HepG2 (cell line): ENCODE results near the gene ADARB2. TPM values are rescaled to one million over a fixed set of nuclear protein-coding genes. Genes with fewer than 3 reads are reported as not detected.
A peak's percentile ranks its signal among the peaks of the same experiment; 100 is the strongest.

Experiments used
- ATAC-seq: fragments of 200-7000 bp; cut with Tn5 transposase; 3 replicates; pipeline ENCODE4 v1.9.1; 2020; ENCODE audit warnings: mild to moderate bottlenecking, moderate library complexity
- BruUV-seq: library from RNA; stranded (reverse); fragments of 400-500 nt; replicated peaks from 2 replicates; lab custom pipeline; 2021; lab: Mats Ljungman, UMichigan
- CTCF ChIA-PET: fragments of 300-600 bp; formaldehyde crosslinking; extraction: SDS; loops from one replicate; lab custom pipeline; 2021; ENCODE audit warnings: low total read pairs, inconsistent platforms, low intra/inter-chr PET ratio; lab: Yijun Ruan, JAX
- POLR2A ChIA-PET: fragments of 350-600 bp; sonication (Branson Sonifier 250); formaldehyde crosslinking; loops from one replicate; lab custom pipeline; 2020; ENCODE audit warnings: antibody characterized with exemption, inconsistent platforms; lab: Yijun Ruan, JAX
- DNase-seq: peaks from one replicate; pipeline ENCODE4 v3.0.0-alpha.2; 2015; ENCODE audit warnings: low spot score
- FAIRE-seq: peaks from 3 replicates; lab custom pipeline; 2011; peaks lifted over from hg19 to GRCh38; lab: Jason Lieb, UNC
- H2AFZ ChIP-seq: one replicate; pipeline ENCODE4 v1.6.1; 2011; ENCODE audit warnings: low read length, inconsistent platforms
- H3K27ac ChIP-seq: fragments of 300-600 bp; 3 replicates; pipeline ENCODE4 v1.8.0; 2011; ENCODE audit warnings: mixed run types, mild to moderate bottlenecking, mixed read lengths, low read length, inconsistent platforms; ENCODE audit not compliant: insufficient read depth; ENCODE audit errors: extremely low read length
- H3K27me3 ChIP-seq, 2 experiments: fragments of 200-600 bp in 1 of 2; 2 replicates in 1 of 2; 3 replicates in 1 of 2; pipeline versions ENCODE4 v1.6.0 to v1.8.0; 2011; ENCODE audit warnings: low read length in 2 of 2, mild to moderate bottlenecking in 2 of 2, moderate library complexity in 2 of 2, inconsistent platforms in 1 of 2; ENCODE audit not compliant: insufficient read depth in 2 of 2, control insufficient read depth in 1 of 2
- H3K36me3 ChIP-seq, 2 experiments: fragments of 200-600 bp in 1 of 2; replicated peaks in 1 of 2; 2 replicates in 1 of 2; 3 replicates in 1 of 2; pipeline versions ENCODE4 v1.5.1 to v1.8.0; 2011; ENCODE audit warnings: low read length in 2 of 2, inconsistent platforms in 1 of 2; ENCODE audit not compliant: insufficient read depth in 2 of 2, control insufficient read depth in 1 of 2
- H3K4me1 ChIP-seq: 2 replicates; pipeline ENCODE4 v1.5.1; 2012; ENCODE audit warnings: low read length, inconsistent platforms; ENCODE audit not compliant: insufficient read depth
- H3K4me2 ChIP-seq: 2 replicates; pipeline ENCODE4 v1.6.0; 2011; ENCODE audit warnings: low read depth, low read length, inconsistent platforms
- H3K4me3 ChIP-seq, 3 experiments: fragments of 200-600 bp in 1 of 3; sonication (generic), shearing (Covaris generic) in 1 of 3; replicated peaks in 1 of 3; 2 replicates each; pipeline ENCODE4 v1.5.1; 2011 to 2016; ENCODE audit warnings: low read length in 3 of 3, inconsistent platforms in 2 of 3, low read depth in 2 of 3, mild to moderate bottlenecking in 2 of 3, control low read depth in 1 of 3, mixed read lengths in 1 of 3; ENCODE audit not compliant: insufficient read depth in 1 of 3
- H3K79me2 ChIP-seq: one replicate; pipeline ENCODE4 v1.6.1; 2011; ENCODE audit warnings: low read length, inconsistent platforms; ENCODE audit not compliant: insufficient read depth
- H3K9ac ChIP-seq: 2 replicates; pipeline ENCODE4 v1.6.0; 2011; ENCODE audit warnings: mild to moderate bottlenecking, low read depth, low read length, inconsistent platforms; ENCODE audit not compliant: insufficient read depth
- H3K9me3 ChIP-seq: 2 replicates; pipeline ENCODE4 v1.5.1; 2012; ENCODE audit warnings: mild to moderate bottlenecking, low read length
- H4K20me1 ChIP-seq: 2 replicates; pipeline ENCODE4 v1.6.0; 2011; ENCODE audit warnings: inconsistent platforms, mild to moderate bottlenecking, low read length, moderate library complexity; ENCODE audit not compliant: insufficient read depth
- ARNTL ChIP-seq: sonication (generic); formaldehyde crosslinking; IDR thresholded peaks from 2 replicates; pipeline ENCODE4 v1.4.0; 2020; ENCODE audit warnings: mild to moderate bottlenecking, missing genetic modification reagents
- ETS1 ChIP-seq: sonication (generic); formaldehyde crosslinking; IDR thresholded peaks from 2 replicates; pipeline ENCODE4 v1.4.0; 2020; ENCODE audit warnings: missing genetic modification reagents
- GATA4 ChIP-seq: sonication (generic); IDR thresholded peaks from 2 replicates; pipeline ENCODE4 v1.6.1; 2016; ENCODE audit warnings: antibody characterized with exemption, low read depth, borderline replicate concordance
- JDP2 ChIP-seq: sonication (generic); formaldehyde crosslinking; IDR thresholded peaks from 2 replicates; pipeline ENCODE4 v1.8.1; 2022; ENCODE audit warnings: missing genetic modification reagents, borderline replicate concordance
- POLR2AphosphoS2 ChIP-seq: IDR thresholded peaks from 2 replicates; pipeline ENCODE4 v1.6.1; 2011; ENCODE audit warnings: low read depth, low read length, improper control_type of control experiment
- SPEN ChIP-seq: sonication (generic); formaldehyde crosslinking; IDR thresholded peaks from 2 replicates; pipeline ENCODE4 v1.5.1; 2020; ENCODE audit warnings: low read depth, mild to moderate bottlenecking, missing genetic modification reagents
- XRCC5 ChIP-seq: fragments of 200-400 bp; formaldehyde crosslinking; optimal IDR thresholded peaks from 2 replicates; pipeline ENCODE3; 2017; ENCODE audit warnings: mild to moderate bottlenecking, low read length
- ZBTB21 ChIP-seq: sonication (generic); formaldehyde crosslinking; IDR thresholded peaks from 2 replicates; pipeline ENCODE4 v1.4.0; 2020; ENCODE audit warnings: missing genetic modification reagents
- ZNF441 ChIP-seq: sonication (generic); formaldehyde crosslinking; IDR thresholded peaks from 2 replicates; pipeline ENCODE4 v1.7.0; 2021; ENCODE audit warnings: missing genetic modification reagents, borderline replicate concordance
- ZNF496 ChIP-seq: sonication (generic); formaldehyde crosslinking; IDR thresholded peaks from 2 replicates; pipeline ENCODE4 v1.8.1; 2023; ENCODE audit warnings: mild to moderate bottlenecking, moderate library complexity, missing genetic modification reagents; ENCODE audit not compliant: insufficient replicate concordance
- ZNF670 ChIP-seq: sonication (generic); formaldehyde crosslinking; IDR thresholded peaks from 2 replicates; pipeline ENCODE4 v1.8.0; 2022; ENCODE audit warnings: mild to moderate bottlenecking, missing genetic modification reagents, borderline replicate concordance
- ZSCAN20 ChIP-seq: sonication (generic); formaldehyde crosslinking; IDR thresholded peaks from 2 replicates; pipeline ENCODE4 v1.4.0; 2020; ENCODE audit warnings: missing genetic modification reagents, mild to moderate bottlenecking, borderline replicate concordance
- WGBS: methylation state at CpG from one replicate; pipeline ENCODE4 v1.1.6; 2017; ENCODE audit warnings: low lambda C conversion rate; 5-methylcytosine and 5-hydroxymethylcytosine counted together
- in situ Hi-C: cut with HindIII; loops from 2 replicates; pipeline ENCODE4 v1.10.0; 2017; ENCODE audit warnings: low pct_unique_long_range_greater_than_20kb; ENCODE audit not compliant: extremely low pct_ligation_motif_present
- intact Hi-C: fragments of 100-400 bp; cut with micrococcal nuclease; formaldehyde crosslinking; loops from one replicate; pipeline ENCODE4 v1.10.0; 2022; ENCODE audit not compliant: unreplicated experiment
- polyA plus RNA-seq, 8 experiments: library from polyadenylated mRNA; depleted of rRNA in 3 of 8; stranded (reverse) in 7 of 8; unstranded in 1 of 8; fragments of >200 nt; fragmentation: Illumina TruSeq in 4 of 8; extraction: Trizol in 4 of 8; gene quantifications; 2 replicates each; pipeline versions ENCODE4 v1.2.1 to v1.2.3, GENCODE V29; 2011 to 2016; ENCODE audit warnings: low read depth in 4 of 8, missing spikeins in 1 of 8, mixed read lengths in 1 of 8; ENCODE audit not compliant: insufficient read depth in 1 of 8
- total RNA-seq, 5 experiments: library from RNA; depleted of rRNA; stranded (reverse); fragments of >200 nt; fragmentation: Illumina TruSeq; extraction: Trizol; gene quantifications; 2 replicates each; pipeline ENCODE4 v1.2.3, GENCODE V29; 2016; ENCODE audit warnings: low read depth in 1 of 5
- TF ChIP-seq, protein P1 (sequence below): sonication (generic); formaldehyde crosslinking; IDR thresholded peaks from 2 replicates; pipeline ENCODE4 v1.4.0; 2020; ENCODE audit warnings: missing genetic modification reagents

The ADARB2 gene
- total and polyA plus RNA-seq, 2 of the 13 experiments (the other 11 are each of a cell fraction or from before 2014, with no cell fraction given), result not detected

DNA sequence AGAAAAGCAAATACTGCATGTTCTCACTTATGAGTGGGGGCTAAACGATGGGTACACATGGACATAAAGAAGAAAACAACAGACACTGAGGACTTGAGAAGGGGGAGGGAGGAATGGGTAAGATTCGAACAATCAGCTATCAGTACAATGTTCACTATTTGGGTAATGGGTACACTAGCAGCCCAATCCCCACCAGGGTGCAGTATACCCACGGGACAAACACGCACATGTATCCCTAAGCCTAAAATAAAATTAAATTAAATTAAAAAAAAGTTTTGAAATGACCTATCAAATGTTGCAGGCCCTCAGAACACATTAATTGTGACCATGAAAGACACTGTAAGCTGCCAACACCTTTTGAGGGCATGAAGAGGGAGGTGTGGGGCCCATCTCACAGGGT lies 365.1 kb downstream of the ADARB2 start (continued):
- TF ChIP-seq ZBTB21 (CRISPR knock-in tag) (no peak), POLR2AphosphoS2 (no peak), SPEN (CRISPR knock-in tag) (no peak)

- H3K4me3 ChIP-seq, result no peak overlapping the region
- intact Hi-C loops, result no loop called here
- H3K79me2 ChIP-seq, result no peaks in the 10 kb centered on the region
- no TSS peak for BruUV-seq
- no peaks in the 10 kb centered on the region for H3K36me3 ChIP-seq
- DNase-seq, result no peak
- H3K27ac ChIP-seq, result no peak overlapping the region
- ChIA-PET CTCF (no interaction called here), POLR2A (no interaction called here)
- TF ChIP-seq XRCC5, result no peak
- no peak for ATAC-seq
- no peak overlapping the region for H3K4me2 ChIP-seq
- WGBS, result 80% methylated on average over 1 of the region's 1 CpG
- no peak overlapping the region for H3K9ac ChIP-seq
- peaks cover 25% of the 10 kb centered on the region for H3K4me1 ChIP-seq
- no peaks in the 10 kb centered on the region for H4K20me1 ChIP-seq
- no peak for FAIRE-seq
- H3K27me3 ChIP-seq, result peaks cover 1 to 3% of the 10 kb centered on the region in 2 experiments; a peak in 1 of 5 replicates
- in situ Hi-C loops, result no loop called here
- no peaks in the 10 kb centered on the region for H3K9me3 ChIP-seq
- no peak overlapping the region for H2AFZ ChIP-seq
Measured at GRCh38 chr10:1370298-1370697, 367.0 kb downstream of the ADARB2 start.

GRCh38 chr10:1369665-1370064 lies 367.7 kb downstream of the ADARB2 start:
- H2AFZ ChIP-seq, result no peak overlapping the region
- in situ Hi-C loops (no loop called here), intact Hi-C loops (no loop called here)
- H3K27me3 ChIP-seq, result peaks cover 1 to 4% of the 10 kb centered on the region in 2 experiments; a peak in 1 of 5 replicates
- no peak overlapping the region for H3K9ac ChIP-seq
- ChIA-PET CTCF (no interaction called here), POLR2A (no interaction called here)
- BruUV-seq, result no TSS peak
- WGBS, result under 1% methylated on average over 7 of the region's 7 CpGs
- no peaks in the 10 kb centered on the region for H3K79me2 ChIP-seq
- peak overlapping the region; percentile 35 for H3K4me2 ChIP-seq
- H3K9me3 ChIP-seq, result no peaks in the 10 kb centered on the region
- no peak overlapping the region for H3K27ac ChIP-seq
- H3K36me3 ChIP-seq, result no peaks in the 10 kb centered on the region
- H3K4me1 ChIP-seq, result peaks cover 25% of the 10 kb centered on the region
- ATAC-seq, result peak; percentile 89
- no peaks in the 10 kb centered on the region for H4K20me1 ChIP-seq
- no peak overlapping the region for H3K4me3 ChIP-seq
- FAIRE-seq, result peak; percentile 56
- DNase-seq, result peak; percentile 81
- TF ChIP-seq ZNF670 (CRISPR knock-in tag) (no peak), ZNF441 (CRISPR knock-in tag) (no peak), ZSCAN20 (CRISPR knock-in tag) (no peak), JDP2 (CRISPR knock-in tag) (no peak), GATA4 (no peak), ETS1 (CRISPR knock-in tag) (no peak), ARNTL (CRISPR knock-in tag) (no peak), ZNF496 (no peak)
- TF ChIP-seq, protein P1, sequence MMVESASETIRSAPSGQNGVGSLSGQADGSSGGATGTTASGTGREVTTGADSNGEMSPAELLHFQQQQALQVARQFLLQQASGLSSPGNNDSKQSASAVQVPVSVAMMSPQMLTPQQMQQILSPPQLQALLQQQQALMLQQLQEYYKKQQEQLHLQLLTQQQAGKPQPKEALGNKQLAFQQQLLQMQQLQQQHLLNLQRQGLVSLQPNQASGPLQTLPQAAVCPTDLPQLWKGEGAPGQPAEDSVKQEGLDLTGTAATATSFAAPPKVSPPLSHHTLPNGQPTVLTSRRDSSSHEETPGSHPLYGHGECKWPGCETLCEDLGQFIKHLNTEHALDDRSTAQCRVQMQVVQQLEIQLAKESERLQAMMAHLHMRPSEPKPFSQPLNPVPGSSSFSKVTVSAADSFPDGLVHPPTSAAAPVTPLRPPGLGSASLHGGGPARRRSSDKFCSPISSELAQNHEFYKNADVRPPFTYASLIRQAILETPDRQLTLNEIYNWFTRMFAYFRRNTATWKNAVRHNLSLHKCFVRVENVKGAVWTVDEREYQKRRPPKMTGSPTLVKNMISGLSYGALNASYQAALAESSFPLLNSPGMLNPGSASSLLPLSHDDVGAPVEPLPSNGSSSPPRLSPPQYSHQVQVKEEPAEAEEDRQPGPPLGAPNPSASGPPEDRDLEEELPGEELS, result no peak
